ENCODE data around the gene SLC4A2. TPM values are rescaled to one million over a fixed set of nuclear protein-coding genes. Genes with fewer than 3 reads are reported as not detected.

The SLC4A2 gene
- total RNA-seq, 3 donors from 2014 or later (not counting 1 experiment from before 2014, with no cell fraction given) = 60.4 to 87.3 (median 66.1) TPM

DNA sequence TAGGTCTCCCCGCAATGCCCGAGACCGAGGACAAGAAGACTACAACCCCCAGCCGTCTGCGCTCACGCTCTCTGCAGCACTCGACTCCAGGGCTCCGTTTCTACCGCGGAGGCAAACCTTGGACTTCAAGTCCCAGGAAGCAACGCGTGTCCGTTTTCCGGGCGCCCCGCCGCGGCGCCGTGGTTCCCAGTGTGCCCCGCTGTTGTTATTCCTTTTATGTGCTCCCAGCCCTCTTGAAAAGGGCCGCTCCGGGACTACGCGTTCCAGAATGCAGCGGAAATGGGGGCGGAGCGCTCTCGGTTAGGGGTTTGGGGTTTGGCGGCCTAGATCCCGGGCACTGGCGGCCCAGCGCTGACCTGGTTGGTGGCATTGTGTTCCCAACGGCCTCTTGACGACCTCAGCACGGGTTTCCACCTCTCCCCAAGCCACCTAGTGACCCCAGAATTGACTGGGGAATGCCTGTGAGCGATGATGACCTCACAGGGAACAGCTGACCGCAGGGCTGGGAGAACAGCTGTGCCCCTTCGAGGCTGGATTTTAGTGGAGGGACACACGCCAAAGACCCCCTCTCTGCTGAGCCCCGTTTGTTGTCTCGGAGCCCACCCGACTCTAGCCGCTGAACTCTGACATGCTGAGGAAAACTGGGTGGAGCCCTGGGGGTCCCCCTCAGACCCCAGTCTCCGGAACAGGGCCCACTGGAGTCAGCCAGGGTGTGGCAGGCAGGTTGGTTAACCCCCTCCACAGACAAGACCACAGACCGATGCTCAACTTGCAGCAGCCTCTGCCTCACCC lies 1.2 kb upstream of the SLC4A2 start:
- Mint-ChIP-seq H3K4me1 (peaks cover 16 to 45% of the 10 kb centered on the region in 2 donors), H3K27ac (peak overlapping the region; percentile 91 to 93), H3K4me3 (peak overlapping the region; percentile 96), H3K9me3 (no peaks in the 10 kb centered on the region), H3K36me3 (no peaks in the 10 kb centered on the region), H3K27me3 (ENCODE audit: low read depth in 2 of 2) (no peaks in the 10 kb centered on the region)
- peak; percentile 93 to 98 (median 95) for ATAC-seq
- peak overlapping the region; percentile 68 for H3K4me3 ChIP-seq (ENCODE audit: low read length)
- H3K9me3 ChIP-seq (ENCODE audit: control insufficient read depth, insufficient read depth, low read length) = no peaks in the 10 kb centered on the region
- peak; percentile 91 to 99 for DNase-seq
- intact Hi-C loops (cut with micrococcal nuclease) = loop anchor here (1.0 to 2.0 kb wide), 6 partner anchors 22 to 175 kb away; partner anchors contain the start of genes ABCB8, ABCF2, CHPF2 and FASTK
- TF ChIP-seq, protein P1, sequence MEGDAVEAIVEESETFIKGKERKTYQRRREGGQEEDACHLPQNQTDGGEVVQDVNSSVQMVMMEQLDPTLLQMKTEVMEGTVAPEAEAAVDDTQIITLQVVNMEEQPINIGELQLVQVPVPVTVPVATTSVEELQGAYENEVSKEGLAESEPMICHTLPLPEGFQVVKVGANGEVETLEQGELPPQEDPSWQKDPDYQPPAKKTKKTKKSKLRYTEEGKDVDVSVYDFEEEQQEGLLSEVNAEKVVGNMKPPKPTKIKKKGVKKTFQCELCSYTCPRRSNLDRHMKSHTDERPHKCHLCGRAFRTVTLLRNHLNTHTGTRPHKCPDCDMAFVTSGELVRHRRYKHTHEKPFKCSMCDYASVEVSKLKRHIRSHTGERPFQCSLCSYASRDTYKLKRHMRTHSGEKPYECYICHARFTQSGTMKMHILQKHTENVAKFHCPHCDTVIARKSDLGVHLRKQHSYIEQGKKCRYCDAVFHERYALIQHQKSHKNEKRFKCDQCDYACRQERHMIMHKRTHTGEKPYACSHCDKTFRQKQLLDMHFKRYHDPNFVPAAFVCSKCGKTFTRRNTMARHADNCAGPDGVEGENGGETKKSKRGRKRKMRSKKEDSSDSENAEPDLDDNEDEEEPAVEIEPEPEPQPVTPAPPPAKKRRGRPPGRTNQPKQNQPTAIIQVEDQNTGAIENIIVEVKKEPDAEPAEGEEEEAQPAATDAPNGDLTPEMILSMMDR (IDR thresholded peaks at IDR 0.05) = no peak
- WGBS (ENCODE audit: insufficient coverage) = under 1% methylated on average over 46 of the region's 46 CpGs
- no peaks in the 10 kb centered on the region for H3K36me3 ChIP-seq (ENCODE audit: control insufficient read depth, insufficient read depth, low read length)
- peak overlapping the region; percentile 90 for H3K27ac ChIP-seq (ENCODE audit: low read length)
- H3K4me1 ChIP-seq (ENCODE audit: control insufficient read depth, insufficient read depth, low read length) = peaks cover 37% of the 10 kb centered on the region
- no peaks in the 10 kb centered on the region for H3K27me3 ChIP-seq (ENCODE audit: control insufficient read depth, insufficient read depth, low read length)

DNA sequence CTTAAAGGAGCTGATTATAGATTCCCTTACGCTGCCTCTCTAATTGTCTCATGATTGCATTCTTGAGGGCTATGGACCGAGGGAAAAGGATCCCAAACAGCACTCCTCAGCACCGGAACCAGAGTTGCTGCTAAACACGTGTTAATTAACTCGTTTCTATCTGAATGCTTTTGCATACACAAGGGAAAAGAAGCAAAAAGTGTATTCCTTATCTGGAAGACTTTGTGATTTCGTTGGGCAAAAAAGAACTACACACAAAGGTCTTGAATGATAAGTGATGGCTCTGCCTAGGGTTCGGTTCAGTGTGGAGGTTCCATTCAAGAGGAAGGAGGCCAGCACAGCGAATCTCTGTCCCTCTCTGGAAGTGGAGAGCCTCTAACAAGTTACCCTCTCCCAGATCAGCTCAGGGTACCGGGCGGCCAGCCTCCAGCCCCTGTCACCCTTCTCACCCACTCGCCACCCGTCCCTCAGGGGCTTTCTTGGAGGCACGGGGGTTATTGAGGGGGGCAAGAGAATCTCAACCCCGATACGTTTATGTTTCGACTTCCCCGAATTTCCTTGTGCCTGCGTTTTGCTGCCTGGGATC lies 515 bp upstream of the SLC4A2 start:
- Mint-ChIP-seq H3K27ac (peak overlapping the region; percentile 91 to 93), H3K4me3 (peak overlapping the region; percentile 96), H3K36me3 (no peaks in the 10 kb centered on the region), H3K4me1 (peaks cover 16 to 45% of the 10 kb centered on the region in 2 donors), H3K27me3 (ENCODE audit: low read depth in 2 of 2) (no peaks in the 10 kb centered on the region), H3K9me3 (no peaks in the 10 kb centered on the region)
- WGBS (ENCODE audit: insufficient coverage) = 6% methylated on average over 14 of the region's 18 CpGs
- peak overlapping the region; percentile 90 for H3K27ac ChIP-seq (ENCODE audit: low read length)
- H3K36me3 ChIP-seq (ENCODE audit: control insufficient read depth, insufficient read depth, low read length) = no peaks in the 10 kb centered on the region
- DNase-seq (no peak), ATAC-seq (no peak)
- H3K9me3 ChIP-seq (ENCODE audit: control insufficient read depth, insufficient read depth, low read length) = no peaks in the 10 kb centered on the region
- no peaks in the 10 kb centered on the region for H3K27me3 ChIP-seq (ENCODE audit: control insufficient read depth, insufficient read depth, low read length)
- peaks cover 37% of the 10 kb centered on the region for H3K4me1 ChIP-seq (ENCODE audit: control insufficient read depth, insufficient read depth, low read length)
- peak overlapping the region; percentile 68 for H3K4me3 ChIP-seq (ENCODE audit: low read length)
- TF ChIP-seq, protein P1 (IDR thresholded peaks at IDR 0.05) = no peak
- intact Hi-C loops (cut with micrococcal nuclease) = loop anchor here (1.0 to 2.0 kb wide), 5 partner anchors 21 to 174 kb away; partner anchors contain the start of genes ABCB8, CHPF2 and FASTK

DNA sequence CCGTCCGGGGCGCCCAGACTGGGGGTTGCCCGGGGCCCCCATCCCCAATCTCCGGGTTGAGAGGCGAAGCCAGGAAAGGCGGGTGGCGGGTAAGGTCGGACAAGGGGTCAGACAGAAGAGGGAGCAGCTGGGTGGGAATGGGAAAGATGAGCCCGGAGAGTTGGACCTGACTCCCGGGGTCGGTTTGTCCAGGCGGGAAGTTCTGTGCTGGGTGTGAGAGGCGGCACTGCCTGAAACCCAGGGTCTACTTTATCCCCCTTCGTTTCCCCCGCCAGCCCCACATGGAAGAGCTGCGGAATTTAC lies 675 bp downstream of the SLC4A2 start:
- Histone ChIP-seq H3K36me3 (ENCODE audit: control insufficient read depth, insufficient read depth, low read length) (peaks cover 8% of the 10 kb centered on the region), H3K9me3 (ENCODE audit: control insufficient read depth, insufficient read depth, low read length) (no peaks in the 10 kb centered on the region), H3K27ac (ENCODE audit: low read length) (peak overlapping the region; percentile 42), H3K4me3 (ENCODE audit: low read length) (peak overlapping the region; percentile 68), H3K4me1 (ENCODE audit: control insufficient read depth, insufficient read depth, low read length) (peaks cover 37% of the 10 kb centered on the region), H3K27me3 (ENCODE audit: control insufficient read depth, insufficient read depth, low read length) (no peaks in the 10 kb centered on the region)
- Mint-ChIP-seq H3K36me3 (no peaks in the 10 kb centered on the region), H3K4me1 (peaks cover 16 to 45% of the 10 kb centered on the region in 2 donors), H3K27me3 (ENCODE audit: low read depth in 2 of 2) (no peaks in the 10 kb centered on the region), H3K9me3 (no peaks in the 10 kb centered on the region), H3K27ac (peak overlapping the region in 1 of 2 donors; percentile 93), H3K4me3 (peak overlapping the region; percentile 96)
- WGBS (ENCODE audit: insufficient coverage) = 5% methylated on average over 17 of the region's 17 CpGs
- ATAC-seq = no peak
- no peak for DNase-seq
- intact Hi-C loops (cut with micrococcal nuclease) = no loop called here
- TF ChIP-seq, protein P1 (IDR thresholded peaks at IDR 0.05) = peak; percentile 15
